Activated T-cell treated with anti-CD3 and anti-CD28 coated beads, Interleukin-2, amount 50 U/mL, for 48 hours (primary cell): ENCODE data around the gene ABCB1.
"Not testable (repeated sequence)": the region's sequence is repeated elsewhere in the genome, so short reads cannot be mapped to it uniquely, and the experiment has no call there.

Source experiments
- DNase-seq, 2 experiments: peaks; one replicate each; pipeline ENCODE4 v3.0.0-alpha.2; 2020

Gene ABCB1

DNA sequence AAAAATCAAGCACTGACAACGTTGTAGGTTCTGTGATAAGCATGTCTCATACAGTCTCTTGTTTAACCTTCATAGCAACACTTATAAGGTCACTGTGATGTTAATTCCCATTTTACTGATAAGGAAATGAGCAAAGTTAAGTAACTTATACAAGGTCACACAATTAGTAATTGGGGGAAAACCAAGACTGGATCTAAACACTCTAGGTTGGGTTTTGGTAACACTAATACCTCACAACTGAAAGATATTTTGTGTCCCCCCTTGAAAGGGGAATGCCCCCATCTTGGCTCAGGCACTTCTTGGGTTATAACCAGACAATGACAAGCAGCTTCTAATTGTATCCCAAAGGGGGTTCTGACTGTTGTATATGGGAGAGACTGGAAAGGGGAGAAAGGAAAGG is 89.2 kb downstream of the ABCB1 start:
- no peak for DNase-seq

GRCh38 chr7:87510411-87510875 is 90.2 kb downstream of the ABCB1 start:
- DNase-seq, result no peak

- DNase-seq, result no peak
Observed at GRCh38 chr7:87507446-87507845, 93.2 kb downstream of the ABCB1 start.

DNA sequence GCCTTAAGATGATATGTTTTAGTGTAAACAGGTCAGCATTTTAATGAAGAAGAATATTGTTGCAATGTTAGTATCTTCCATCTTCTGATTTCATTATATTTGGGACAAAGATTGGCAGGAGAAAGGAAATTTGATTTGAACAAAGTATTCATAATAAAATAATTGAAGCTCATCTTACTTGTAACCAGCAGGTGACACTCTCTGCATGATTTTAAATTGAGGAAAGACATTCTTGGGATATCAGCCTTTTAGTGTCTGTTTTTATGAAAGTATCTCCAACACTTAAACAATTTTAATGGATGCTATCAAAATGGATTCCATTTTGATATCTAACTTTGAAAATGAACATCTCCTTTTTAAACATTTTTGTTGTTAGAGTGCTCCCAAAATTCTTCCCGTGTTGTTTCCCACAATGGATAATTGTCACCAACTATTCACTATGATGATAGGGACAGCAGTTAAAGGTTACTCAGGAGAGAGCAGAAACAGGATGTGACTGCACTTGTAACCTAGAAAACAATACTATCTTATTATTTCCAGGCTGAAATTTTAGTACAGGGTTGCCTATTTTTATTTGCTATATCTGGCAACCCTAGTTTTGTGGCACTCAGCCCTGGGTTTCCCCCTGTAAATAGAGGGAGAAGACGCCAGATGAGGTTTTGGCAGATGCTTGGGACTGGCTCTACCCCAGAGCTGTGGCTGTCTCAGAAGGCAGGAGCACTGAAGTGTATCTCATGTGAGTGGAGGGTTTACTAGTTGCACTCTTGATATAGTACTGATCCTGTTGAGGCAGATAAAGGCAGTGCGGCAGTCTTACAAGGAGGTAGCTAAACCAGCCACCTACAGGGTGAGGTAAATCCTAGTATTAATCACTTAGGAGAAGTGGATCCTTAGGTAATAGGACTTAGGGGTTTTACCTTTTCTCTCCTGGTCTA is 94.2 kb downstream of the ABCB1 start:
- DNase-seq, result no peak

DNA sequence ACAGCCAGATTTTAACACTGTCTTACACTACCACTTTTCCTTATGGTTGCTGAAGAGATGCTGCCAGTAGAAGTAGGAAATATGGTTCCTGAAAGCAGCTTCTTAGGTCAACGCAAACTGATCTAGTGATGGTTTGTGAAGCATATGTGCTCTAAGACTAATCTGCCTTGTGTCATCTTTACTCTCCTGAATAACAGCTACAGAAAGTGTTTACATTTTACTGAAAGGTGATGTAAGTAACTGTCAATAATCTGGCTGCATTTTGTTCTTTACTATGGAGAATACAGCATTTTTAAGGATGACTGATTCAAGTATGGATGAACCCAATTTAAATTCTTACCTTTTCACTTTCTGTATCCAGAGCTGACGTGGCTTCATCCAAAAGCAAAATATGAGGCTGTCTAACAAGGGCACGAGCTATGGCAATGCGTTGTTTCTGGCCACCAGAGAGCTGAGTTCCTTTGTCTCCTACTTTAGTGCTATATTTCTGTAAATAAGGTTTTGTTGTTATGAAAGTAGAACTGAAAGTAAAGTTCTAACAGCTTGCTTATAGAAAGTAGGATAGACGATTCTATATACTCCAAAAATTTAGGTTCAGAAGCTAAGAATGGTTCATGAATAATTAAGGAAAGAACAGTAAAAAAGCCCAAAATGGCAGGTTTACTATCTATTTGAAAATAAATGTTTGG is 95.0 kb downstream of the ABCB1 start:
- DNase-seq, result no peak

GRCh38 chr7:87505122-87505521 is 95.6 kb downstream of the ABCB1 start:
- no peak for DNase-seq

- DNase-seq, result no peak
Observed at GRCh38 chr7:87499494-87499893, 101.2 kb downstream of the ABCB1 start.

- no peak for DNase-seq
Observed at GRCh38 chr7:87498893-87499292, 101.8 kb downstream of the ABCB1 start.

DNA sequence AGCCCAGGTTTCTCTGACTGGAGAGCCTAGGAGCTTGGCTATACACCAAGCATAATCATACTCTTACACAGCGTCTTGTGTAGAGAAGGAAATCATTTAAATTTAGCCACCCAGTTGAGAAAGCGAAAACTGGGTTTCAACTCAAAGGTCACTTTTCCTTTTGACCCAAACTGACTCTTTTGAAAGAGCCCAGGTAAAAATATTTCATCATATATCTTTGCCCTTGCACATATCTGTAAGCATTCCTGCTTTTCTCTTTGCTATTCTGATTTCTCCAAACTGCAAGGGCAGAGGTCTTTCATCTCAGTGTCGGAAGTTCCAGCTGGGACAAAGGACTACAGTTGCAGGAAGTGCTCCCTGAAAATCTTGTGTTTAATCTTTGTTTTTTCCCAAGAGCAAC is 103.2 kb downstream of the ABCB1 start:
- no peak for DNase-seq

- DNase-seq, result no peak
Observed at GRCh38 chr7:87495366-87495765, 105.3 kb downstream of the ABCB1 start.

DNA sequence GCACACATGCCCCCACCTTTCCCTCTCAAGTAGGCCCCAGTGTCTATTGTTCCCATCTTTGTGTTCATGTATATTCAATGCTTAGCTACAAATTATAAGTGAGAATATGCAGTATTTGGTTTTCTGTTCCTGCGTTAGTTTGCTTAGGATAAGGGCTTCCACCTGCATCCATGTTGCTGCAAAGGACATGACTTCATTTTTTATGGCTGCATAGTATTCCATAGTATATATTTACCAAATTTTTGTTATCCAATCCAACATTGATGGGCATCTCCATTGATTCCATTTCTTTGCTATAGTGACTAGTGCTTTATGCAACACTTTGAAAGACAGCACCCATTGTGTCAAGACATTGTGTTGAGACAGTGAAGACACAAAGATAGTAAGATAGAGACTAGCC is 106.2 kb downstream of the ABCB1 start:
- DNase-seq, result no peak

- DNase-seq, result no peak
Observed at GRCh38 chr7:87483131-87483530, 117.6 kb downstream of the ABCB1 start.

DNA sequence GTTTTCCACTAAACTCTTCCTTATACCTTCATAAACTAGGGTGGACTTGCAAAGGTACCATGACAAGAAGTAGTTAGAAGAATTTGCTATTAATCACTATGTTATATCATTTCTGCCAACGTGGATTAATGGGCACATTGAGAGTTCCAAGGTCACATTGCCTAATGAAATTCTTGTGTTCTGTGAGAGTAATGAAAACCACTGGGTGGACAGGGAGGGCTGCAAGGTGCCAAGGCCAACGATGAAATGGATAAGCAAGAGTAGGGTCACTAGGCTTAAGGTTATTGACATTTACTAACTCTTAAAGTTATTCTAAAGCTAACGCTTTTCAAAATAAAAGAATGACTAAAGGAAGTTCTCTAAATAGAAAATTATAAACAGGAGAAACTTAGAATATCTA is 118.6 kb downstream of the ABCB1 start:
- no peak for DNase-seq

GRCh38 chr7:87480386-87480785 is 120.3 kb downstream of the ABCB1 start:
- no peak for DNase-seq

GRCh38 chr7:87479951-87480350 is 120.7 kb downstream of the ABCB1 start:
- DNase-seq, result no peak

DNA sequence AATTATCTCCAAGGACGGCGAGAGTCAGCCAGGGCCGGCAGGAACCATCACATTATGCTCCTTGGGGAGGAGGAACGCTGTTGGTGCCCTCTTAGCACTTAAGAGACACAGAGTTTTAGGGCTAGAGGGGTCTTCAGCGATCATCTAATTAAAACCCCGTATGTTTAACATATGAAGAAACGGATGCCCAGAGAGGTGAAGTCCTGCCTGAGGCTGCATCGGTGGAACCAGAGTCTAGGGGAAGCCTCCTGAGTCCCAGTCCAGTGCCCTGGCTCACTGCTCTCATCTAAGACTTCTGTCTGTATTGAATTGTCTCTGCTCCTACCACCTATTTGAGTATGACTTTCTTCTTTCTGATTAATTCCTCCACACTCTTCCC is 124.5 kb downstream of the ABCB1 start:
- DNase-seq, result no peak

DNA sequence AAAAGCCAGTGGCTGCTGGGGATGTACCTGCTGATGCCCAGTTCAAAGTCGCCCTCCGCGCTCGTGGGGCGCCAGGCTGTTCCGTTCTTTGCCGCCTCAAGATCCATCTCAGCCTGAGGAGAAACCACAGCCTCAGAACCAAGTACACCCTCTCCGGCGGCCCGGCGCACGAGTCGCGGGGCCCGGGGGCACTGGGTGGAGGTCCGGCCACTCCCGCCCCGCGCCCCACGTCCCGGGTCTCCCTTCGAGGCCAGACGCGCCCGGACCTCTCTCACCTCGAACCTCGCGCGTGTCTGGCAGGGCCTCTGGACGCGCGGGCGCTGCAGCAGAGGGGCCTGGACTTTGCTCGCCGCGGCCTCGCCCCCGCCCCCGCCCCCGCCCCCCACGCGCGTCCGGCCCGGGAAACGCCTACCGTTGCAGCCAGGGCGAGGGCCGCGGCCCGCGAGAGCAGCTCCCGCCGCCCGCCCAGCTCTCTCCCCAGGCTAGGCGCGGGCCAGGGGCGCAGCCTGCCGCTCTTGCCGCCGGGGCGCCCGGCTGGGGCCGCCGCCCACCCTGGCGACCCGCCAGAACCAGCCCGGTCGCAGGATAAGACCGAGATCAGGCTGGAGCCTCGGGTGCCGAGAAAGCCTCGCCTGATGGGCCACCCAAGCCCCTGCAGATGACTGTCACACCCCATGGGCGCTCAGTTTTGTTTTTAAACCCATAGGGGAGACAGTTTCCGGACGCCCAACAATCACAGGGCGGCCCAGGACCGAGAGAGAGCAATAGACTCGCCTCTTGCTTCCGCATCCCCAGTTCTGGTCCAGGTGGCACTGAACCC is 125.1 kb downstream of the ABCB1 start, which contains the start of gene ABCB4:
Gene ABCB4, minus strand, starts transcription at position 322 of the 820 bp plus-strand sequence. Its CDS starts 215 bp downstream, at position 107.
- peak in 1 of 2 experiments; percentile 22 for DNase-seq

DNA sequence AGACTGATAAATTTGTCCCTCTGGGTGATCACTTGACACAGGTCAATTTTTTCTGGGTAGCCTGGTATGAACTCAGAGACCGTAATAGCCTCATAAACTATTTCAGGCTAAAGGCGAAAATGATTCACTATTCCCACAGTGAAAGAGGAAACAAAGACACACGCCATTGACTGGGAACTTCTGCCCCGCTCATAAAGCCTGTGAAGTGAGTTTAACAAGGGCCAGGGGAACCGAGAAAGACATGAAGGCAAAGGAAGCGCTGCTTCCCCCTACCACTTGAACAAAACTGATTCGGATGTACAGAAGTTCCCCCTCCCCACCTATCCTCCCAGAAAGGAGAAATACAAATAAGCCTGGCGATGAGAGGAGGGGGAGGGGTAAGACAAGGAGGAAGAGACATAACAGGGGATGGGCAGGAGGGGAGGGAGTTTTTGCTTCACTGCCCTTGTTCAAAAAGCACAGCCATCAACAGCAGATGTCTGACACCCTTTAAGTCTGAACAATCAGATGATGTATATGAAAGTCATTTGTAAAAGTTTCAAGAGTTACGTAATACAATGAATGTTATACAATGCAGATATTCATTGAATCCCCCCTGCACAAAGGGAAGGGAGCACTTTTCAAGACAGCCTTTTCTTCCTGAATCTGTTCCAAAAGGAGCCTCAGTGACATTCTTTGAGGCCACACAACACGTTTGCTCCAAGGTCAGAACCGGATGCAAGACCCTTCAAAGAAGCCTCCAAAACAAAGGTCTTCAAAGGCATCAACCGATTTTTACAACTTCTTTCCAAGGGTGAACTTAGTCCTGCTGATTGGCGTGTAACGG is 125.9 kb downstream of the ABCB1 start:
- DNase-seq, result peak in 1 of 2 experiments; percentile 16

- no peak for DNase-seq
Observed at GRCh38 chr7:87473986-87474385, 126.7 kb downstream of the ABCB1 start.

DNA sequence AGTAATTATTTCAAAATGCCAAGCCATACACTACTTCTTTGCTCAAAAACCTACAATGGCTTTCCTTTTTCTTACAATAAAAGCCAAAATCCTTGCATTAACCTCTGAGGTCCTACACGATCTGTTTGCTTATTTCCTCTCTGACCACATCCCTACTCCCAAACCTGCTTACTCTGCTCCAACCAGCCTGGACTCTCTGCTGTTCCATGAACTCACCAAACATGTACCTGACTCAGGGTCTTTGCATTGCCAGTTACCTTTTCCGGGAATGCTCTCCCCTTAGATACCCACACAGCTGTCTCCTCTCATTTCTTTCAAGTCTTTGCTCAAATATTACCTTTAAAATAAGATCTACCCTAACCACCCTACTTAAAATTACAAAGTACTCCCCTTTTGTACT is 127.5 kb downstream of the ABCB1 start:
- DNase-seq, result no peak

DNA sequence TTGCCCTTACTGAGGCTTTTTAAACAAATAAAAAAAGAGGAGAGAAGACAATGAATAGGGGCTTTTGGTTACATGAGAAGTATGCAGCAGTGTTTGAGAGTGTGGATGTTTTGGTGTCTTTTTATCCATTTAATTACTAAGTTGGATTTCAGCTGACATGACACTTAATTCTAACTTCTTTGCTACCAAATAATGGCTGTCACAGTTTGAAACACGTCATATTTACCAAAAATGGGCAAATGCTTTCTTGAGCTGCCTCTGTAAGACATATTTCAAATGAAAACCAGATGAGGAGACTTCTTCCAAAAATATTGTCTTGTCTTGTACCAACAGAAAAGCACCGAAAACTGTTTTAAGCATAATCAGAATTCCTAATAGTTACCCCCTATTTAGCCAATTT is 129.2 kb downstream of the ABCB1 start:
- no peak for DNase-seq

GRCh38 chr7:87469204-87469603 is 131.5 kb downstream of the ABCB1 start:
- DNase-seq, result not testable (repeated sequence)
